Large intestine (tissue), 3 donors: Measurements from ENCODE around the gene LAMA4. TPM values are rescaled to one million over a fixed set of nuclear protein-coding genes. Genes with fewer than 3 reads are reported as not detected.

ENCODE experiments used
- DNase-seq, 2 donors: peaks; one replicate each; pipeline versions ENCODE4 v3.0.0 to v3.0.0-alpha.2; 2013
- H3K27ac ChIP-seq: one replicate; pipeline ENCODE4 v1.5.1; 2013; ENCODE audit warnings: low read length
- H3K27me3 ChIP-seq: 2 replicates; pipeline ENCODE4 v1.6.1; 2013; ENCODE audit warnings: low read length; ENCODE audit not compliant: control insufficient read depth, insufficient read depth
- H3K36me3 ChIP-seq: 2 replicates; pipeline ENCODE4 v1.6.1; 2013; ENCODE audit warnings: low read length; ENCODE audit not compliant: control insufficient read depth, insufficient read depth
- H3K4me1 ChIP-seq: one replicate; pipeline ENCODE4 v1.6.1; 2013; ENCODE audit warnings: low read length; ENCODE audit not compliant: control insufficient read depth, insufficient read depth
- H3K4me3 ChIP-seq: one replicate; pipeline ENCODE4 v1.5.1; 2013; ENCODE audit warnings: low read length
- H3K9me3 ChIP-seq: one replicate; pipeline ENCODE4 v1.6.1; 2013; ENCODE audit warnings: mild to moderate bottlenecking, low read depth, low read length, moderate library complexity; ENCODE audit not compliant: control insufficient read depth
- WGBS: methylation state at CpG from one replicate; pipeline ENCODE4 v1.1.5; 2013; ENCODE audit warnings: low lambda C conversion rate; ENCODE audit not compliant: insufficient coverage; 5-methylcytosine and 5-hydroxymethylcytosine counted together
- polyA plus RNA-seq: library from polyadenylated mRNA; unstranded; fragments of 120-200 nt; gene quantifications from one replicate; pipeline ENCODE4 v1.2.1, GENCODE V29; 2013

Gene LAMA4
- polyA plus RNA-seq, 1 donor: 57.6 TPM

DNA sequence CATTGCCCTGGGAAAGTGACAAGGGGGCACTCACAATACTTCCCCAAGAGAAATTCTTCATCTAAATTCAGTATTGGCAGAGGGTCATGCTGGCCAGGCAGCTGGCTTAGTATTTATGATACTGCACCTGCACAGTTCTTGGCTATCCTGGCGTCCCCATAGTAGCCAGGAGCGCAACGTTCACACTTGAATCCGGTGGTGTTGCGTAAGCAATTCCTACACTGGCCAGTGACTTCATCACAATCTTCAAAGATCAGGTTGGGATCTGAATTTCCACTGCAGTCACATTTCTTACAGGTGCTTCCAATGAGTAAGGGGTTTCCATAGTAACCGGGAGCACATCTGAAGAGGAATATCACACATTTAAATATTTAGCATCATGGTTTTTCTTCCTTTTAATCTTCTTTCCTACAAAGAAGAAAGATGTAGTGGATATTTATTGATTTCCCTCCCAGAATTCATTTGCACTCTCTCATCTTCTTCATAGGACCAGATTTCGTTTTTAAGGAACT is 62.8 kb downstream of the LAMA4 start:
- H3K27me3 ChIP-seq: no peaks in the 10 kb centered on the region
- H3K4me3 ChIP-seq: no peak overlapping the region
- WGBS: no CpG with 5 or more reads among the region's 7 CpGs
- no peaks in the 10 kb centered on the region for H3K9me3 ChIP-seq
- no peaks in the 10 kb centered on the region for H3K4me1 ChIP-seq
- peaks cover 18% of the 10 kb centered on the region for H3K36me3 ChIP-seq
- H3K27ac ChIP-seq: no peak overlapping the region
- no peak for DNase-seq

DNA sequence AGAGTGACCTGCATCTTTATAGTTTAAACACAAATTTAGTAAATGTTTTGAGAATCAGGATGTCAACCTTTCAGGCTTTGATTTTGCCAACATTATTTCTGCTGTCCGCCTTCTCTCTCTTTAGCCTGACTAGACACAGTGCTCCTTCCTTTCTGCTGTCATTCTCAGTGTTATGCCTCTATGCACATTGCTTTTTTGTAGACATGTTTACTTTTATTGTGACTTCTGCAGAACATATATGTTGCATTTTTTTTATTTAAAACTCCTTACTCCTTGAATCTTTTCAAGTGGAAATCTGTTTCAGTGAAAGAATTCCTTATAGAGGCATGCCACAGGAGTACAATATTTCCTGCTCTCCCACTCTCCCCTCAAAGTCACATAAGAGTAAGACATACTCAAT is 64.2 kb downstream of the LAMA4 start:
- no peak overlapping the region for H3K27ac ChIP-seq
- no peaks in the 10 kb centered on the region for H3K4me1 ChIP-seq
- peaks cover 20% of the 10 kb centered on the region for H3K36me3 ChIP-seq
- DNase-seq: no peak
- WGBS: 83% methylated on average over 1 of the region's 1 CpG
- no peaks in the 10 kb centered on the region for H3K27me3 ChIP-seq
- no peak overlapping the region for H3K4me3 ChIP-seq
- H3K9me3 ChIP-seq: no peaks in the 10 kb centered on the region

DNA sequence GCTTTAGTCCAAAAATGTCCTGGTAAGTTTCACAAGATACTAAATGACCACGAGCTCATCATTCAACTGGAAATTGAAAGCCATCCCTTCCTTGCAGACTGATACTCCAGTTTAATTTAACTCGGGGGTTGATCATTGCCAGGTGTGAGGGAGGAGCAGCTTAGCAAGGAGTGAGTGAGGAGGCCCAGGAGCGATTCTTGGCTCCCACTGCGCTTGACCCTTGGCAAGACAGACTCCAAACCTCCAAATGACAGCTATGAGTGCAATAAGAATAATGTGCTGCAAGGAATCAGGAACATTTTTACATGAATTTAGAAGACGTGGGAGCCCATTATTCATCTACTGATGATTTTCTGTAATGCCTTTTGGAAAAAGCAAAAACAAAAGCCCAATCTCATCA is 64.9 kb downstream of the LAMA4 start:
- H3K27ac ChIP-seq: no peak overlapping the region
- H3K36me3 ChIP-seq: peaks cover 20% of the 10 kb centered on the region
- peaks cover 3% of the 10 kb centered on the region for H3K27me3 ChIP-seq
- WGBS: no CpG with 5 or more reads among the region's 5 CpGs
- no peaks in the 10 kb centered on the region for H3K4me1 ChIP-seq
- H3K9me3 ChIP-seq: no peaks in the 10 kb centered on the region
- no peak overlapping the region for H3K4me3 ChIP-seq
- no peak for DNase-seq

DNA sequence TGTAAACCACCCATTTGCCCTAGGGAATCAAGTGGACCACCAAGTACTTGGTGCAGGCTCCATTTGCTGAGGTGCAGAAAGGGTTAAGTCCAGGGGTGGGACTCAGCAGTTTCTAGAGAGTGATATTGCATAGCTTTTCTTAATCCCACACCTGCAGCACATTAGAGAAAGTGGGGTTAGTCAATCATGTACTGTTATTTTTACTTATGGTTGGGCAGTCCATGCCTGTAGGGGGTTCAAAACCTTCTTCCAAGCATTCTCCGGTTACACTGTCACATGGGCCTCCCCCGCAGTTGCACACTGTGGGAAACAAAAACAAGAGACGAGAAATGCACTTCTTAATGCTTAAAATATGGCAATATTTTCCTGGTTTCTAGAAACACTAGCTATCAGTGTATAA is 65.5 kb downstream of the LAMA4 start:
- Histone ChIP-seq H3K9me3 (no peaks in the 10 kb centered on the region), H3K27ac (no peak overlapping the region), H3K27me3 (peaks cover 3% of the 10 kb centered on the region), H3K36me3 (peaks cover 20% of the 10 kb centered on the region), H3K4me3 (no peak overlapping the region), H3K4me1 (no peaks in the 10 kb centered on the region)
- 50% methylated on average over 1 of the region's 3 CpGs for WGBS
- DNase-seq: no peak

DNA sequence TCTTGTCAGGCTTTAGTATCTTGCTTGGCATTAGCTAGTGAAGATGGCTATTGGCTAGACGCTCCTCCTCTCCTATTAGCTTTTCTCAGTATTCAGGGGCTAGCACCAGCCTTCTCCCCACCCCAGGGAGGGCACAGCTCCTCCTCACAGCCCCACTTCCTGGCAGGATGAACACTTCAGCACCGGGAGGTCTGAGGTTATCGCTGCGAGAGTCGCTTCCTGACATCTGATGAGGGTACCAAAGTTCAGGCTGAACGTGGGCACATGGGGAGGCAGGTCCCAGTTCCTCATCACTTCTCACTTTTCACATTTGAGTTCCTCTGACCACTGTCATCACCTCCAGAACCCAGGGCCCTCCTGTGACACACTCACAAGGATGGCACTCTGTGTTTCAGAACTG is 66.6 kb downstream of the LAMA4 start:
- no peak for DNase-seq
- no peak overlapping the region for H3K27ac ChIP-seq
- H3K9me3 ChIP-seq: no peaks in the 10 kb centered on the region
- no peak overlapping the region for H3K4me3 ChIP-seq
- H3K27me3 ChIP-seq: peaks cover 3% of the 10 kb centered on the region
- WGBS: no CpG with 5 or more reads among the region's 6 CpGs
- H3K36me3 ChIP-seq: peaks cover 20% of the 10 kb centered on the region
- no peaks in the 10 kb centered on the region for H3K4me1 ChIP-seq

DNA sequence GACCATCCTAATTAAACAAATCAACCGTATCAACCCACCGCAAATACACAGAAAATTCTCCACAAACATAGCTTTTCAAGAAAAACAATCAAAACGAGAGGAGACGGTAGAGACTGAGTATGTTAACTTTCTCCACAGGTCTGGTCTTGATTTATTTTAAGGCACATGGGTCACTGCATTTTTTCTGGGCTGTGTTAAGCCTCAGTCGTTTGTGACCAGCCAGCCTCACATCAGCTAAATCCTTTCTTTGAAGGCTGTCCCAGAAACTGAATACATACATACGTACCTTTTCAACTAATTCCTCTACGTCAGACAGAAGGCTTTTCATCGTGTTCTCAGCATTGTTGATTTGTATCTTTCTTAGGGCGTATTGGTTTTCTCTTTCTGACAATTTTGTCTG is 69.4 kb downstream of the LAMA4 start:
- no CpG with 5 or more reads among the region's 9 CpGs for WGBS
- H3K36me3 ChIP-seq: peaks cover 20% of the 10 kb centered on the region
- H3K9me3 ChIP-seq: no peaks in the 10 kb centered on the region
- H3K4me3 ChIP-seq: no peak overlapping the region
- H3K27me3 ChIP-seq: peaks cover 3% of the 10 kb centered on the region
- no peak overlapping the region for H3K27ac ChIP-seq
- DNase-seq: no peak
- H3K4me1 ChIP-seq: no peaks in the 10 kb centered on the region

DNA sequence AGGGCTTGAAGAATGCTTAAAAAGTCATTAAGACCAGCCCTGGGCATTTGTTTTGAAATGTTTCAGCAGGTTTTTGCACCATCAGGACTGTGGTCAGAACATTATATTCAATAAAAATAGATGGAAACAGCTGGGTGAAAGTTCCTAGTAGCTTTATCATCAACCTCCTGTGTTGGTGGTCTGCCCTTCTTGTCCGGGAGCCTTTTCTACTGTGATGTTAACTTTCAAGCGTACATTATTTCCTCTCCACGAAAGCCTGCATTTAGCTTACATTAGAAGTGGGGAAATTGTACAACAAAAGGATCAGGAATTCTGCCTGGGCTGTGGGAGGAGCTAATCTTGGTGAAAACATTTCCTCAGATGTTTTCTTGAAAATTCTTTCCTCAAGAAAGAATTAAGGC is 71.1 kb downstream of the LAMA4 start:
- WGBS: no CpG with 5 or more reads among the region's 3 CpGs
- peaks cover 3% of the 10 kb centered on the region for H3K27me3 ChIP-seq
- no peak overlapping the region for H3K27ac ChIP-seq
- H3K36me3 ChIP-seq: peaks cover 16% of the 10 kb centered on the region
- H3K9me3 ChIP-seq: no peaks in the 10 kb centered on the region
- H3K4me3 ChIP-seq: no peak overlapping the region
- H3K4me1 ChIP-seq: no peaks in the 10 kb centered on the region
- no peak for DNase-seq

DNA sequence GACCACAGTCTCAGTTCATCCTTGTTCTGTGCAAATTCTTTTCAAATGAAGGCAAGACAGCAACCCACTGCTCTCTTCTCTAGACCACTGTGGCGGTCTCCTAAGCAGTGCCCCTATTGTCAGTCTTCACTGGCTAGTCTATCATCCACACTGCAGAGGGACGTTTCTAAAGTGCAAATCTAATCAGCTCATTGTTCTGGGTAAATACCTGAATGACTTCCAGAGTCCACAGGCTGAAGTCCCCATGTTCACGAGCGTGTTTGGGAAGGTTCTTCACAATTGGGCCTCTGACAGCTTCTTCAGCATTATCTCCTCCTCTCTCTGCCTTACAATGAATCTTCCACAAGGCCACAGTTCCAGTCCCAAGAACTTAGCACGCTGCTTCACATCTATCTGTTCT is 73.2 kb downstream of the LAMA4 start:
- no peaks in the 10 kb centered on the region for H3K4me1 ChIP-seq
- H3K27me3 ChIP-seq: peaks cover 3% of the 10 kb centered on the region
- DNase-seq: no peak
- H3K27ac ChIP-seq: no peak overlapping the region
- H3K9me3 ChIP-seq: no peaks in the 10 kb centered on the region
- no peak overlapping the region for H3K4me3 ChIP-seq
- H3K36me3 ChIP-seq: peaks cover 5% of the 10 kb centered on the region
- 83% methylated on average over 1 of the region's 5 CpGs for WGBS

DNA sequence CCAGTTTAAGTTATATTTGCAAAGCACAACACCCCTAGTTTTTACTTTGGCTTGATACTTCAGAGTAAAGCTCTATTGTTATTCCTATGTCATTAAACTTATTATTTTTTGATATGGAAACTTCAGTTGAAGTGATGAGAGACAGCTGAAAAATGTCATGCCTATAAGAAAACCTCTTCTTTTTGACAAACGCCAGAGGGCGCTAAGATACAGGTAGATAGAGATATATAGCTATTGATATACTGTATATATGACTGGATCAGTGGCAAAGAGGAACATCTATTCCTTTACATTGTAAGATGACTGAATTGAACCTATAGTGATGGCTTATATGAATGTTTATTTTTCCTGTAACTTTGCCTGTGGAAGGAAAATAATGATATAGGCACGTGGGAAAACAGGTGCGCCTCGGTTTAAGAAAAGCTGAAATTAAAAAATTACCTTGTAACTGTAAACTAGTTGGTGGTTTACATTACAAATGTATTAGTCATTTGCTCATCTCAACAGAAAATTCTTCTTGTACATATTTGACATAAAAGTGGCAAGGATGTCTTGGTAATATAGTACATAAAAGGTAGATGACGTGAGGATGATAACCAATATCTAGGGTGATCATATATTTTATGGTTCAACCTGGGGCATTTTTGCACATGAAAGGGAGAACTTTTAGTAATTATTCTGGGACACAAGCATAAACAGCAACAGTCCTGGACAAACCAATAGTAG is 74.1 kb downstream of the LAMA4 start:
- H3K9me3 ChIP-seq: no peaks in the 10 kb centered on the region
- no peak overlapping the region for H3K27ac ChIP-seq
- H3K4me3 ChIP-seq: no peak overlapping the region
- H3K4me1 ChIP-seq: no peaks in the 10 kb centered on the region
- DNase-seq: peak; percentile 57 to 70
- peaks cover 3% of the 10 kb centered on the region for H3K27me3 ChIP-seq
- 63% methylated on average over 4 of the region's 6 CpGs for WGBS
- peaks cover 7% of the 10 kb centered on the region for H3K36me3 ChIP-seq

DNA sequence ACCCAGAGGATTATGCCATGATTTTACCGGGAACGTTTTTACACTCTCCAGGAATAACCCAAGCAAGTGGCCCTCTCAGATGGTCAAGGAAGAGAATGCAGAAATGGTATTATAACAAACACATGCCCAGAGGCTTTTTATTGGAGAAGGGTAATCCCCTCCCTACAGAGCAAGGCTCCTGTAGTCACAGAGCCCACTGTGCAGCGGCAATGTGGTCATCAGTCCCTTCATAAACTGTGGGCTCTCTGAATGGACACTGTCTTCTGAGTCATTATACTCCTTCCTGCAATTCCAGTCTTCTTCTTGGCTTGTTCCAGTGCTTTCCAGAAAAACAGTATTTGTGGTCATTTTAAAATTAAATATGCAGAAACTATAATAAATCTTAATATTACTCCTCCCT is 74.7 kb downstream of the LAMA4 start:
- no peaks in the 10 kb centered on the region for H3K9me3 ChIP-seq
- H3K36me3 ChIP-seq: peaks cover 11% of the 10 kb centered on the region
- H3K4me1 ChIP-seq: no peaks in the 10 kb centered on the region
- no peak overlapping the region for H3K4me3 ChIP-seq
- H3K27ac ChIP-seq: no peak overlapping the region
- DNase-seq: no peak
- H3K27me3 ChIP-seq: no peaks in the 10 kb centered on the region
- no CpG with 5 or more reads among the region's 3 CpGs for WGBS

DNA sequence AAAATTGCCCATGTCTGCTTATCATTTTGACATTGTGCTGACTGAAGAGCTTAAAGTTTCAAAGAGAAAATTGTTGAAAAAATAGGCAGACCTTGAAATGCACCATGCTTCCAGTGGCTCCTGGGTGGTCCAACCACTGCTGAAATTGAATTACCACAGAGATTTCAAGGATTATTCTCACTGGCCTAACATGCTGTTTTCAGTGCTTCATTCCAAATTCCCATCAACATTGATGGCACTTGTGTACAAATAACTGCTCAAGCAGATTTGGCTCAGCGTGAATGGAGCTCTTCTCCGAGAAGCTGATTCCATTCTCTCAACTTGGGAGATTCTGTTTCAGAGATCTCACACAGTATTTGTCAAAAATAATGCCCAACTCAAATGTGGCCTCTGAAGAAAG is 75.5 kb downstream of the LAMA4 start:
- WGBS: no CpG with 5 or more reads among the region's 2 CpGs
- Histone ChIP-seq H3K4me3 (no peak overlapping the region), H3K27ac (no peak overlapping the region), H3K27me3 (no peaks in the 10 kb centered on the region), H3K4me1 (no peaks in the 10 kb centered on the region), H3K9me3 (no peaks in the 10 kb centered on the region), H3K36me3 (peaks cover 15% of the 10 kb centered on the region)
- no peak for DNase-seq
